SK-N-SH (cell line): ENCODE data around the gene GALNT6. TPM values are rescaled to one million over a fixed set of nuclear protein-coding genes. Genes with fewer than 3 reads are reported as not detected.

Experiments used
- CTCF ChIA-PET: fragments of 300-600, 350-600 bp; formaldehyde crosslinking; extraction: SDS; loops from one replicate; lab custom pipeline; 2021; lab: Yijun Ruan, JAX
- POLR2A ChIA-PET: fragments of 350-600 bp; sonication (Branson Sonifier 250); formaldehyde crosslinking; extraction: SDS; loops from one replicate; lab custom pipeline; 2020; ENCODE audit warnings: antibody characterized with exemption, inconsistent platforms; lab: Yijun Ruan, JAX
- DNase-seq: peaks from one replicate; pipeline ENCODE4 v3.0.0; 2012
- H2AFZ ChIP-seq: fragments of 200-600 bp; sonication (generic); 2 replicates; pipeline ENCODE4 v1.8.1; 2016; ENCODE audit warnings: antibody characterized with exemption, mild to moderate bottlenecking, low read depth
- H3F3A ChIP-seq: fragments of 200-600 bp; sonication (generic); replicated peaks from 2 replicates; pipeline ENCODE3; 2016; ENCODE audit warnings: antibody characterized with exemption, mild to moderate bottlenecking; ENCODE audit not compliant: insufficient read depth
- H3K27ac ChIP-seq, 2 experiments: fragments of 200-500 bp in 1 of 2; fragments of 200-600 bp in 1 of 2; sonication (Bioruptor generic) in 1 of 2; sonication (generic), shearing (Covaris generic) in 1 of 2; 2 replicates each; pipeline versions ENCODE4 v1.5.1 to v1.6.1; 2014 to 2016; ENCODE audit warnings: low read depth in 2 of 2, inconsistent platforms in 1 of 2, low read length in 1 of 2, mild to moderate bottlenecking in 1 of 2, mixed read lengths in 1 of 2
- H3K27me3 ChIP-seq: fragments of 200-600 bp; sonication (generic), shearing (Covaris generic); 2 replicates; pipeline ENCODE4 v1.6.1; 2016; ENCODE audit warnings: mixed run types; ENCODE audit not compliant: insufficient read depth
- H3K36me3 ChIP-seq, 2 experiments: fragments of 200-500 bp in 1 of 2; fragments of 200-600 bp in 1 of 2; sonication (Bioruptor generic) in 1 of 2; sonication (generic) in 1 of 2; replicated peaks in 1 of 2; 2 replicates each; pipeline versions ENCODE3 to v1.5.1; 2014 to 2016; ENCODE audit warnings: low read length in 1 of 2, mild to moderate bottlenecking in 1 of 2; ENCODE audit not compliant: insufficient read depth in 2 of 2, control insufficient read depth in 1 of 2
- H3K4me1 ChIP-seq, 2 experiments: fragments of 200-500 bp in 1 of 2; fragments of 200-600 bp in 1 of 2; sonication (Bioruptor generic) in 1 of 2; sonication (generic), shearing (Covaris generic) in 1 of 2; 2 replicates each; pipeline versions ENCODE4 v1.5.1 to v1.6.1; 2014 to 2016; ENCODE audit warnings: low read depth in 1 of 2, low read length in 1 of 2, mixed run types in 1 of 2; ENCODE audit not compliant: insufficient read depth in 2 of 2, control insufficient read depth in 1 of 2
- H3K4me2 ChIP-seq: fragments of 200-600 bp; sonication (generic), shearing (Covaris generic); 2 replicates; pipeline ENCODE4 v1.6.1; 2017; ENCODE audit warnings: mixed run types
- H3K4me3 ChIP-seq, 2 experiments: fragments of 200-500 bp in 1 of 2; fragments of 200-600 bp in 1 of 2; sonication (Bioruptor generic) in 1 of 2; sonication (generic), shearing (Covaris generic) in 1 of 2; 2 replicates each; pipeline versions ENCODE4 v1.5.1 to v1.8.1; 2014 to 2016; ENCODE audit warnings: low read depth in 2 of 2, inconsistent platforms in 1 of 2, low read length in 1 of 2, mild to moderate bottlenecking in 1 of 2, mixed read lengths in 1 of 2, moderate library complexity in 1 of 2
- H3K79me2 ChIP-seq: fragments of 200-600 bp; sonication (generic); 2 replicates; pipeline ENCODE4 v1.8.1; 2017; ENCODE audit warnings: mild to moderate bottlenecking; ENCODE audit not compliant: insufficient read depth
- H3K9ac ChIP-seq: fragments of 200-600 bp; sonication (generic); 2 replicates; pipeline ENCODE4 v1.6.1; 2017; ENCODE audit warnings: mixed run types
- H3K9me2 ChIP-seq: fragments of 200-600 bp; sonication (generic); 2 replicates; pipeline ENCODE4 v1.6.1; 2017; ENCODE audit warnings: mixed run types
- H3K9me3 ChIP-seq: fragments of 200-600 bp; sonication (generic); 2 replicates; pipeline ENCODE4 v1.6.1; 2017; ENCODE audit warnings: mixed run types, mild to moderate bottlenecking, moderate library complexity
- H4K20me1 ChIP-seq: fragments of 200-600 bp; sonication (generic); 2 replicates; pipeline ENCODE4 v1.6.1; 2017; ENCODE audit warnings: mild to moderate bottlenecking, mixed run types; ENCODE audit not compliant: insufficient read depth
- ELF1 ChIP-seq: IDR thresholded peaks from 2 replicates; pipeline ENCODE4 v1.4.0; 2012
- FOXM1 ChIP-seq: IDR thresholded peaks from 2 replicates; pipeline ENCODE4 v1.4.0; 2012; ENCODE audit warnings: low read depth, mild to moderate bottlenecking
- JUND ChIP-seq: IDR thresholded peaks from 2 replicates; pipeline ENCODE4 v1.4.0; 2012
- NFIC ChIP-seq: IDR thresholded peaks from 2 replicates; pipeline ENCODE4 v1.4.0; 2012; ENCODE audit warnings: borderline replicate concordance
- NRF1 ChIP-seq: IDR thresholded peaks from 2 replicates; pipeline ENCODE4 v1.6.1; 2012; ENCODE audit warnings: low read depth, mild to moderate bottlenecking, low read length
- POLR2AphosphoS5 ChIP-seq: IDR thresholded peaks from 2 replicates; pipeline ENCODE4 v1.6.1; 2012; ENCODE audit warnings: low read depth, low read length
- RAD21 ChIP-seq: IDR thresholded peaks from 2 replicates; pipeline ENCODE4 v1.6.1; 2012; ENCODE audit warnings: mild to moderate bottlenecking, low read length
- RXRA ChIP-seq: IDR thresholded peaks from 2 replicates; pipeline ENCODE4 v1.4.0; 2012; ENCODE audit warnings: low read depth, mild to moderate bottlenecking, borderline replicate concordance
- SMC3 ChIP-seq: IDR thresholded peaks from 2 replicates; pipeline ENCODE4 v1.6.1; 2012; ENCODE audit warnings: low read depth, low read length, improper control_type of control experiment
- TAF1 ChIP-seq: IDR thresholded peaks from 2 replicates; pipeline ENCODE4 v1.6.1; 2012; ENCODE audit warnings: low read depth, mild to moderate bottlenecking, low read length, moderate library complexity, borderline replicate concordance
- TEAD4 ChIP-seq: IDR thresholded peaks from 2 replicates; pipeline ENCODE4 v1.4.0; 2012; ENCODE audit warnings: mild to moderate bottlenecking, borderline replicate concordance; ENCODE audit not compliant: insufficient read depth
- WGBS: methylation state at CpG from one replicate; pipeline ENCODE4 v1.1.6; 2017; ENCODE audit warnings: low lambda C conversion rate; 5-methylcytosine and 5-hydroxymethylcytosine counted together
- polyA plus RNA-seq, 3 experiments: library from polyadenylated mRNA; depleted of rRNA; stranded (reverse); fragments of >200 nt; gene quantifications; 2 replicates each; pipeline ENCODE4 v1.2.3, GENCODE V29; 2012
- TF ChIP-seq, protein P1 (sequence below): fragments of 200-600 bp; sonication (generic); IDR thresholded peaks from 2 replicates; pipeline ENCODE4 v1.6.1; 2017; ENCODE audit warnings: antibody characterized with exemption, mild to moderate bottlenecking, moderate library complexity

GALNT6 gene
- polyA plus RNA-seq, 1 of the 3 experiments (the other 2 are of a cell fraction) = 0.74 TPM

DNA sequence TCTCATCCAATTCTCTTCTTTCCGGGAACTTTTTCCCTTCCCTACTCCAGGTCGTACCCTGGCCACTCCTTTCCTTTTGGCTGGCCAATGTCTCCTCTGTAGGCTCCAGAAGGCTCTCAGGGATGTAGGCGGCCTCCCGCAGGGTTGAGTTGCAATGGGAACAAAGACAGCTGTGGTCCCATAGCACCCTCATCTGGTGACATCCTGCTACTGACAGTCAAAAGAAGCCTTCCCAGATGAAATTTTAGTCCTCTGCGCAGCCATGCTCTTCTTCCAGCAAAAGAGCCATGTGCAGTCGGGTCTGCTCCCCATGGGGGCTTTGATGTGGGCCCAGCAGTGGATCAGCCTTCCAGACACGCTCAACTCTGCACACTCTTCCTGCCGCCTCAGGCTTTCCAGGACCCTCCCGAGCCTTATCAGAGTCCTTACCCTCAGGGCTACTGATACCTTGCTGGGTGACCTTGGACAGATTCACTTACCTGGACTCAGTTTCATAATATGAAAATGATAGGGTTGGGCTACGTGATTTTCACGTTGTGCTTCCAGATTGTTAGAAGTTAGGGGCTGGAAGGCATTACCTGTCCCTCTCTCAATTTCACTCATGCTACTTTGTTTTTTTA, 39.2 kb downstream of the GALNT6 start:
- TF ChIP-seq RAD21 (peak; percentile 62), SMC3 (no peak), TAF1 (no peak), RXRA (no peak), ELF1 (no peak), POLR2AphosphoS5 (no peak), NRF1 (no peak), NFIC (no peak)
- TF ChIP-seq, protein P1, sequence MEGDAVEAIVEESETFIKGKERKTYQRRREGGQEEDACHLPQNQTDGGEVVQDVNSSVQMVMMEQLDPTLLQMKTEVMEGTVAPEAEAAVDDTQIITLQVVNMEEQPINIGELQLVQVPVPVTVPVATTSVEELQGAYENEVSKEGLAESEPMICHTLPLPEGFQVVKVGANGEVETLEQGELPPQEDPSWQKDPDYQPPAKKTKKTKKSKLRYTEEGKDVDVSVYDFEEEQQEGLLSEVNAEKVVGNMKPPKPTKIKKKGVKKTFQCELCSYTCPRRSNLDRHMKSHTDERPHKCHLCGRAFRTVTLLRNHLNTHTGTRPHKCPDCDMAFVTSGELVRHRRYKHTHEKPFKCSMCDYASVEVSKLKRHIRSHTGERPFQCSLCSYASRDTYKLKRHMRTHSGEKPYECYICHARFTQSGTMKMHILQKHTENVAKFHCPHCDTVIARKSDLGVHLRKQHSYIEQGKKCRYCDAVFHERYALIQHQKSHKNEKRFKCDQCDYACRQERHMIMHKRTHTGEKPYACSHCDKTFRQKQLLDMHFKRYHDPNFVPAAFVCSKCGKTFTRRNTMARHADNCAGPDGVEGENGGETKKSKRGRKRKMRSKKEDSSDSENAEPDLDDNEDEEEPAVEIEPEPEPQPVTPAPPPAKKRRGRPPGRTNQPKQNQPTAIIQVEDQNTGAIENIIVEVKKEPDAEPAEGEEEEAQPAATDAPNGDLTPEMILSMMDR = peak; percentile 58
- TF ChIP-seq, all 33 proteins: peak for 2
- H3K4me1 ChIP-seq = no peaks in the 10 kb centered on the region; a peak in 1 of 4 replicates
- H3K27ac ChIP-seq = no peak overlapping the region
- ChIA-PET POLR2A (no interaction called here), CTCF (interaction anchor here (1.6 to 8.1 kb wide), 3 partner anchors 10 to 83 kb away, joined by 5 to 65 read pairs (median 6); no protein-coding TSS in a partner anchor)
- 60% methylated on average over 11 of the region's 11 CpGs for WGBS
- no peaks in the 10 kb centered on the region for H4K20me1 ChIP-seq
- peak; percentile 38 for DNase-seq
- no peaks in the 10 kb centered on the region for H3K9me3 ChIP-seq
- H3K9ac ChIP-seq = no peak overlapping the region
- no peaks in the 10 kb centered on the region for H3F3A ChIP-seq
- H3K9me2 ChIP-seq = no peaks in the 10 kb centered on the region
- no peaks in the 10 kb centered on the region for H3K27me3 ChIP-seq
- H3K36me3 ChIP-seq = no peaks in the 10 kb centered on the region
- no peak overlapping the region for H3K4me3 ChIP-seq
- no peak overlapping the region for H3K4me2 ChIP-seq
- no peaks in the 10 kb centered on the region for H3K79me2 ChIP-seq
- no peak overlapping the region for H2AFZ ChIP-seq

DNA sequence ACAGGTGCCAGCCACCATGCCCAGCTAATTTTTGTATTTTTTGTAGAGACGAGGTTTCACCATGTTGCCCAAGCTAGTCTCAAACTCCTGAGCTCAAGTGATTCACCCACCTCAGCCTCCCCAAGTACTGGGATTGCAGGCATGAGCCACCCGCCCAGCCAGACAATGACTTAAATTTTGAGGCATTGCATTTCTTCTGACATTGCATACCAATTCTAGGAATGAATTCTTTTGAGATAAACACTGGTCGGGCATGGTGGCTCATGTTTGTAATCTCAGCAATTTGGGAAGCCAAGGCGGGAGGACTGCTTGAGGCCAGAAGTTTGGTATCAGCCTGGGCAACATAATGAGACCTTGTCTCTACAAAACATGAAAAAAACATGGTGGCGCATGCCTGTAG, 42.2 kb downstream of the GALNT6 start:
- no peaks in the 10 kb centered on the region for H3F3A ChIP-seq
- H3K36me3 ChIP-seq = no peaks in the 10 kb centered on the region
- no peaks in the 10 kb centered on the region for H3K79me2 ChIP-seq
- no peaks in the 10 kb centered on the region for H3K27me3 ChIP-seq
- ChIA-PET POLR2A (no interaction called here), CTCF (interaction anchor here (1.5 to 8.1 kb wide), 2 partner anchors 8 to 40 kb away, joined by 3 to 65 read pairs; no protein-coding TSS in a partner anchor)
- H2AFZ ChIP-seq = no peak overlapping the region
- H3K9me3 ChIP-seq = no peaks in the 10 kb centered on the region
- H3K9me2 ChIP-seq = no peaks in the 10 kb centered on the region
- peaks cover 4 to 6% of the 10 kb centered on the region in 2 experiments; a peak in 1 of 4 replicates for H3K4me1 ChIP-seq
- no peak overlapping the region for H3K4me3 ChIP-seq
- WGBS = 87% methylated on average over 5 of the region's 5 CpGs
- no peaks in the 10 kb centered on the region for H4K20me1 ChIP-seq
- H3K4me2 ChIP-seq = no peak overlapping the region
- TF ChIP-seq TEAD4 (no peak), JUND (no peak), FOXM1 (no peak)
- DNase-seq = no peak
- H3K27ac ChIP-seq = no peak overlapping the region
- H3K9ac ChIP-seq = no peak overlapping the region
